Neural cell (in vitro differentiated cells): ENCODE data around the gene MRPL24. TPM values are rescaled to one million over a fixed set of nuclear protein-coding genes. Genes with fewer than 3 reads are reported as not detected.

ENCODE experiments used
- H2AFZ ChIP-seq: fragments of 200-600, 300-800 bp; sonication (generic), shearing (Covaris generic); 2 replicates; pipeline ENCODE4 v1.6.0; 2014; ENCODE audit warnings: low read depth, mild to moderate bottlenecking, antibody characterized with exemption, low read length, moderate library complexity
- H3F3A ChIP-seq: fragments of 200-600 bp; shearing (Covaris generic); 2 replicates; pipeline ENCODE4 v1.6.1; 2016; ENCODE audit warnings: mild to moderate bottlenecking, moderate library complexity, mixed read lengths, antibody characterized with exemption, low read length; ENCODE audit not compliant: insufficient read depth, poor library complexity, severe bottlenecking
- H3K27ac ChIP-seq: fragments of 200-600, 300-800 bp; sonication (generic), shearing (Covaris generic); 2 replicates; pipeline ENCODE4 v1.5.1; 2014; ENCODE audit warnings: mild to moderate bottlenecking, low read length, moderate library complexity
- H3K27me3 ChIP-seq: fragments of 300-800, 200-600 bp; sonication (generic), shearing (Covaris generic); 2 replicates; pipeline ENCODE4 v1.6.0; 2014; ENCODE audit warnings: mild to moderate bottlenecking, low read depth, low read length, moderate library complexity; ENCODE audit not compliant: insufficient read depth
- H3K36me3 ChIP-seq: fragments of 300-800, 200-600 bp; sonication (generic), shearing (Covaris generic); 2 replicates; pipeline ENCODE4 v1.5.1; 2014; ENCODE audit warnings: mild to moderate bottlenecking, antibody characterized with exemption, low read length, moderate library complexity; ENCODE audit not compliant: insufficient read depth
- H3K4me2 ChIP-seq: fragments of 300-800, 200-600 bp; sonication (generic), shearing (Covaris generic); 2 replicates; pipeline ENCODE4 v1.6.0; 2014; ENCODE audit warnings: mild to moderate bottlenecking, low read length
- H3K4me3 ChIP-seq: fragments of 300-800, 200-600 bp; sonication (generic), shearing (Covaris generic); 2 replicates; pipeline ENCODE4 v1.5.1; 2014; ENCODE audit warnings: mild to moderate bottlenecking, low read length, moderate library complexity
- H3K79me2 ChIP-seq: fragments of 200-600 bp; shearing (Covaris generic); replicated peaks from 2 replicates; pipeline ENCODE4 v1.6.0; 2014; ENCODE audit warnings: mild to moderate bottlenecking, low read length, moderate library complexity; ENCODE audit not compliant: insufficient read depth
- H3K9ac ChIP-seq: fragments of 300-800, 200-600 bp; sonication (generic), shearing (Covaris generic); 2 replicates; pipeline ENCODE4 v1.6.1; 2016; ENCODE audit warnings: mild to moderate bottlenecking, low read length, mixed read lengths
- H3K9me2 ChIP-seq: fragments of 200-600 bp; shearing (Covaris generic); 2 replicates; pipeline ENCODE4 v1.6.1; 2016; ENCODE audit warnings: mild to moderate bottlenecking, low read length, mixed read lengths; ENCODE audit not compliant: insufficient read depth
- H3K9me3 ChIP-seq: fragments of 200-600, 300-800 bp; sonication (generic), shearing (Covaris generic); 2 replicates; pipeline ENCODE4 v1.6.1; 2016; ENCODE audit warnings: mild to moderate bottlenecking, mixed run types, low read length, moderate library complexity, mixed read lengths
- H4K20me1 ChIP-seq: fragments of 200-600 bp; shearing (Covaris generic); 2 replicates; pipeline ENCODE4 v1.6.1; 2016; ENCODE audit warnings: mild to moderate bottlenecking, mixed run types; ENCODE audit not compliant: insufficient read depth
- EP300 ChIP-seq: fragments of 450-650 bp; conservative IDR thresholded peaks from 2 replicates; pipeline ENCODE4 v1.6.1; 2014; ENCODE audit warnings: antibody characterized with exemption, mild to moderate bottlenecking, moderate library complexity; ENCODE audit not compliant: poor library complexity, severe bottlenecking
- EZH2 ChIP-seq: fragments of 200-600, 300-800 bp; shearing (Covaris generic), sonication (generic); IDR thresholded peaks from 2 replicates; pipeline ENCODE4 v1.6.1; 2014; ENCODE audit warnings: antibody characterized with exemption, low read length, borderline replicate concordance, mild to moderate bottlenecking; ENCODE audit not compliant: insufficient read depth, poor library complexity, severe bottlenecking
- MXI1 ChIP-seq: fragments of 450-650 bp; conservative IDR thresholded peaks from 2 replicates; pipeline ENCODE4 v1.6.1; 2014; ENCODE audit warnings: antibody characterized with exemption, mild to moderate bottlenecking; ENCODE audit not compliant: poor library complexity, severe bottlenecking
- POLR2AphosphoS5 ChIP-seq: IDR thresholded peaks from 2 replicates; pipeline ENCODE4 v1.6.1; 2012
- RAD21 ChIP-seq: fragments of 450-650 bp; conservative IDR thresholded peaks from 2 replicates; pipeline ENCODE4 v1.6.1; 2014; ENCODE audit warnings: antibody characterized with exemption, mild to moderate bottlenecking, moderate library complexity
- REST ChIP-seq: IDR thresholded peaks from 2 replicates; pipeline ENCODE4 v1.6.1; 2012; ENCODE audit warnings: borderline replicate concordance
- SMC3 ChIP-seq: fragments of 450-650 bp; conservative IDR thresholded peaks from 2 replicates; pipeline ENCODE4 v1.6.1; 2014; ENCODE audit warnings: antibody characterized with exemption, mild to moderate bottlenecking, moderate library complexity; ENCODE audit not compliant: poor library complexity
- TAF1 ChIP-seq: IDR thresholded peaks from 2 replicates; pipeline ENCODE4 v1.6.1; 2012; ENCODE audit warnings: low read depth
- polyA plus RNA-seq: library from polyadenylated mRNA; depleted of rRNA; stranded (reverse); fragments of >200 nt; gene quantifications from 2 replicates; pipeline ENCODE4 v1.2.3, GENCODE V29; 2014
- TF ChIP-seq, protein P1 (sequence below): fragments of 450-650 bp; IDR thresholded peaks from 2 replicates; pipeline ENCODE4 v1.5.1; 2014; ENCODE audit warnings: antibody characterized with exemption, mild to moderate bottlenecking, moderate library complexity; ENCODE audit not compliant: poor library complexity, severe bottlenecking

MRPL24 gene
- polyA plus RNA-seq, 1 donor from 2014 or later: 56.5 TPM

GRCh38 chr1:156691665-156692440 lies 49.0 kb downstream of the MRPL24 start:
- Histone ChIP-seq H3K9me2 (no peaks in the 10 kb centered on the region), H3K36me3 (no peaks in the 10 kb centered on the region), H3K9ac (no peak overlapping the region), H2AFZ (no peak overlapping the region), H3K79me2 (no peaks in the 10 kb centered on the region), H3K4me3 (no peak overlapping the region), H3K9me3 (no peaks in the 10 kb centered on the region), H3K4me2 (no peak overlapping the region), H4K20me1 (no peaks in the 10 kb centered on the region), H3F3A (no peaks in the 10 kb centered on the region), H3K27me3 (no peaks in the 10 kb centered on the region), H3K27ac (no peak overlapping the region)
- TF ChIP-seq RAD21 (no peak), REST (no peak), POLR2AphosphoS5 (no peak), EP300 (no peak), SMC3 (no peak), TAF1 (no peak), EZH2 (no peak), MXI1 (no peak)
- TF ChIP-seq, protein P1, sequence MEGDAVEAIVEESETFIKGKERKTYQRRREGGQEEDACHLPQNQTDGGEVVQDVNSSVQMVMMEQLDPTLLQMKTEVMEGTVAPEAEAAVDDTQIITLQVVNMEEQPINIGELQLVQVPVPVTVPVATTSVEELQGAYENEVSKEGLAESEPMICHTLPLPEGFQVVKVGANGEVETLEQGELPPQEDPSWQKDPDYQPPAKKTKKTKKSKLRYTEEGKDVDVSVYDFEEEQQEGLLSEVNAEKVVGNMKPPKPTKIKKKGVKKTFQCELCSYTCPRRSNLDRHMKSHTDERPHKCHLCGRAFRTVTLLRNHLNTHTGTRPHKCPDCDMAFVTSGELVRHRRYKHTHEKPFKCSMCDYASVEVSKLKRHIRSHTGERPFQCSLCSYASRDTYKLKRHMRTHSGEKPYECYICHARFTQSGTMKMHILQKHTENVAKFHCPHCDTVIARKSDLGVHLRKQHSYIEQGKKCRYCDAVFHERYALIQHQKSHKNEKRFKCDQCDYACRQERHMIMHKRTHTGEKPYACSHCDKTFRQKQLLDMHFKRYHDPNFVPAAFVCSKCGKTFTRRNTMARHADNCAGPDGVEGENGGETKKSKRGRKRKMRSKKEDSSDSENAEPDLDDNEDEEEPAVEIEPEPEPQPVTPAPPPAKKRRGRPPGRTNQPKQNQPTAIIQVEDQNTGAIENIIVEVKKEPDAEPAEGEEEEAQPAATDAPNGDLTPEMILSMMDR: no peak

- Histone ChIP-seq H3K4me3 (no peak overlapping the region), H3F3A (no peaks in the 10 kb centered on the region), H4K20me1 (no peaks in the 10 kb centered on the region), H3K4me2 (no peak overlapping the region), H3K27me3 (no peaks in the 10 kb centered on the region), H3K36me3 (no peaks in the 10 kb centered on the region), H3K9ac (no peak overlapping the region), H3K79me2 (no peaks in the 10 kb centered on the region), H3K9me3 (no peaks in the 10 kb centered on the region), H3K27ac (no peak overlapping the region), H3K9me2 (no peaks in the 10 kb centered on the region), H2AFZ (no peak overlapping the region)
- no peak for TF ChIP-seq TAF1
- TF ChIP-seq EP300: no peak
- no peak for TF ChIP-seq REST
- no peak for TF ChIP-seq RAD21
- no peak for TF ChIP-seq MXI1
- TF ChIP-seq EZH2: no peak
- no peak for TF ChIP-seq POLR2AphosphoS5
- TF ChIP-seq, protein P1: no peak
- TF ChIP-seq SMC3: no peak
Measured at GRCh38 chr1:156691191-156691590, 49.7 kb downstream of the MRPL24 start.
